Stimulated activated CD8-positive, alpha-beta memory T cell treated with anti-CD3 and anti-CD28 coated beads, Interleukin-15, amount 100 ng/mL, for 4 hours (primary cell): ENCODE measurements around the gene FBXO31.
"Not testable (repeated sequence)": the region's sequence is repeated elsewhere in the genome, so short reads cannot be mapped to it uniquely, and the experiment has no call there.

ENCODE experiments used
- DNase-seq, 2 donors: peaks; one replicate each; pipeline ENCODE4 v3.0.0-alpha.2; 2020; ENCODE audit warnings: low read depth in 2 of 2

FBXO31 gene

GRCh38 chr16:87411375-87412271 lies 28.0 kb upstream of the FBXO31 start:
- DNase-seq, result no peak

DNA sequence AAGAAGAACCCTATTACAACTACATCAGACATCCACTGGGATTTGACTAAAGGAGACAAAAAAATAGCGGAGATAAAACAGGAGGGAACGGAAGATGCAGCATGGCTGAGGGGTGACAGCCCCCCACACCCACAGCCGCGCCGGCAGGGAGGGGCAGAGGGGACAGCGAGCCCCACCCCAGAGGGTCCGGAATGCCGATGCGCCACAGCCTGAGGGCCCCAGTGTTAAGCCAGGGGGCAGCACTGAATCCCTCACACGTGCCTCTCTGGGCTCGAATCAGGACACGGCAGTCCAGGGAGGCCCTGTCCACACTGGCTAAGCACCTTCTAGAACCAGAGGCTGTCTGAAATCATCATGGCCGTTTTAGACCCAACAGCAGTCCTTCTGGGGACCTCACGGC lies 27.4 kb upstream of the FBXO31 start:
- DNase-seq, result no peak

- no peak for DNase-seq
Observed at GRCh38 chr16:87410530-87410929, 27.0 kb upstream of the FBXO31 start.

DNA sequence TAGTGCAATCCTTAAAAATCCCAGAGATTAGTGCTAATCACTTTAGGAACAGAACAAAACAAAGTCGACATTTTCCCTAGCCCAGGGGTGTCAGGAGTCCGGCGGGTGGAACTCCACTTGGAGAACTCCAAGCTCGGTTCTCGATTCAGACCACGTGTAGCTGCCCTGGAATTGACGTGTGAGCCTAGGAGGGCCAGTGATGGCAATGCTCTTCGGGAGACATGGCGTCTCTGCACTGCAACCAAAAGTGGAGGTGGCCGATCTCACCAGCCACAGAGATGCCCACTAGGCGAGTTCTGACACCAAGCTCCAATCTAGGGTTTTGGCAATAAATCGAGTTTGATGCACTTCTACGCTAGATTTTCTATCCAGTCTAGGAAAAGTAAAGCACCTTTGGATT lies 26.2 kb upstream of the FBXO31 start:
- DNase-seq, result no peak

GRCh38 chr16:87409153-87409552 lies 25.6 kb upstream of the FBXO31 start:
- no peak for DNase-seq

DNA sequence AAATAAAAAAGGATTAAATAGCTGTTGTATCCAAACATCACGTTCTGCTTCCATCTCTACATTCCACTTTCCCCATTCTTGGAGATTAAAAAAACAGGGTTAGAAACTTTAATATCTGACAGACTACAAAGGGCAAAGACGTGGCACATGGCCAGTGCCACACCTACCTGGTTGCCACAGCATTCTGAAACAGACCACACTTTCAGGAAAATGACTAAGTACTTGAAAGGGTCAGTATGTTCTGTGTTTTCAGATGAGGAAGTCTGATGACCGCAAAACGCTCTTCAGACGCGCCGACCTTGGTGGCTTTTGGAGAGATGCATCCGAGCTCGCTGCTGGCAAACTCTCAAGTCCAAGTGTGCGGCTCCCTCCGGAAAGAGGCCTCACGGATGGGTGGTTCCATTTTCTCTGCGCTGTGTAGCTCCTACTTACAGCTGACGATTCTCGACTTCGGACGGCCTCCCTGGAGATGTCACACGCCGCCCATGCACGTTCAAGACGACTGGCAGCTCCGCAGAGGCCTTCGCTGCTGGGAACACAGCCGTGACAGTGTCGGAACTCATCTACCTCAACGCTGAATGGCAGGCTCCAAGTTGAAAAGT lies 24.0 kb upstream of the FBXO31 start:
- DNase-seq, result no peak

DNA sequence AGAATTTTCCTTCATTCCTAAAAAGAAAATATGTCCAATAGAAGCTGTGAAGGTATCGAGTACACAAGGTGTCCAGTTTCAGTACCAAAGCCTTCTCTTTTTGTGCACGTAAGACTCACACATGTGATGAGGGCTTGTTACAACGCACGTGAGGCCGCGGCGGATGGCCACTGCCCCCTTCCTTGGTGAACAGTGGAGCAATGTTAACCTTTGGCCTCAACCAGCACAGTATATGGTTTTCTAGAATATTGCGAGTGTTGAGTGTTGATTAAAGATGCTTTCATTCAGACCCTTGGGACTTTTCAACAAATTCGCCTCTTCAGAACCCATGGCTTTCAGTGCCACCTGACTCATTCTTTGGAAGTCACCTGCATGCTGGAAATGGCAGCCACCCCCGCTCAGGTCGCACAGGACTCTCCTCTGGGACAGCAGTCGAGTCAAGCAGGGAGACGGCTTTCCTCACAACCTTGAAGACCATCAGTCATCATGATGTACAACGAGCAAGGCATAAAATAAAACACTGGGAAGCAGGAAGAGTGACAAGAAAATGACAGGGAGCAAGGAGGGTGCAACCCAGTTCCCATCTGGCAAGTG lies 23.0 kb upstream of the FBXO31 start:
- no peak for DNase-seq

DNA sequence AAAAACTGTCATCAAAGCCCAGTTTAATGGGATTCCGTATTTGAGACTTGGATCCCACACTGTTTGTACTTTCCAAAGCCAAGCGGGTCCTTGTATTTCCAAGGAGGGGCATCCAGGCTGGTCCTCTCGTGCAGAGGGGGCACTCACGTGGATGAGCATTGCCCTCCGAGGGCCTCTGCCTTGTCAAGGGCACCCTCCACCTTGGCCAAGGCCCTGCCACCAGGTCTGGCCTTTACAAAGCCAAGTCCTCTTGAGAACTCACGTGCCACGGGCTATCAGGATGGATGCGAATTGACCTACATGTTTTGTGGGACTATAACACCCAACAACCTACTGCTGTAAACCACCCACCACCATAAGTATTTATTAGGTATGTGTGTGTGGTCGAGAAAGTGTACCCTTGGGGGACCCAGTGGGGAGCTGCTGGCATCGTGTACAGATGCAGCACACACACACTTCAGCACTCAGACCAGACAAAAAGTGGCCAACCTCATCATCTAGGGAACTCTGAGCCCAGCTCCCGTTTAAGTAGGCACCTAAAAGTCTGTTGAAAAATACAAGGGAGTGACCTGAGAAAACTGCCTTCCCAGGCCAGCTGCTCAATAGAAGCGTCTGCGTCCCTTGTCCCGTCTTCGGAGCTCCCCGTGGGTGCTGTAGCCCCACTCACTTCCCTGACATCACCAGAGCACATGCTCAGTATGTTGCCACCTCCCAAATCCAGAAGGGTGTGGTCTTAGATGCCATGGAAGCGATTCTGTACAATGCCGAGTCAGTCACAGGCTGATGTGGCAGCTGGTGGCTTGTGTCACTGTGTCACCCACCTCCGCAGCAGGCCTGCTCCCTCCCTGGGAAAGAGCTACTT lies 21.4 kb upstream of the FBXO31 start:
- DNase-seq, result no peak

DNA sequence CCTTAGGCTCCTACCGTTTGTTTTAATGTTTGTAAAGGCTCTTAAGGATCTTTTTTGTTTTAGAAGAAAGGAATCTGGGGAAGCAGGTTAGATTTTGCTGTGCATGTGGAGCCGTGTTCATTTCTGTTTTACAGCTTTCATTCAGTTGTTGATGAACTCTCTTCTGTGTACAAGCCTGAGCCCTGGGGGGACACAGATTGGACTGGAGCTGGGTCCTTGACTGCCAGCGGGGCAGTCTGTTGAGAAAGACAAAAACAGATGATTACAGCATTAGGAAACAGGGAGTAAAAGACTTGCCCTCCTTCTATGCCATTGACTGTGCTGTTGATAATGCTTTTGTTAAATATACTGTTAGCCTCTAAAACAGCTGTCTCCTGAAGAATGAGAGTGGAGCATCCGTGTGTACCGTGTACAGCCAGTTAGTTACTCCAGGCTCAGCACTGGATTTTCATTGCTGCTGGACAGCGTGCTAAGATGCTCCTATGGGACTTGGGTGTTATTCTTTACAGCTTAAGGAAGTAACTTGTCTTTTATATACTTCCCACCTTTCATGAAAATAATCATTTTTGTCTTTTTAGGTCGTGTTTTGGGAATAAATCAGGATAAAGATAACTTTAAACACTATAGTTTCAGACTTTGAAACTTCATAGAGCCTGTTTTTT lies 11.7 kb upstream of the FBXO31 start:
- DNase-seq, result no peak

- DNase-seq, result no peak
Observed at GRCh38 chr16:87393680-87394055, 10.1 kb upstream of the FBXO31 start.

DNA sequence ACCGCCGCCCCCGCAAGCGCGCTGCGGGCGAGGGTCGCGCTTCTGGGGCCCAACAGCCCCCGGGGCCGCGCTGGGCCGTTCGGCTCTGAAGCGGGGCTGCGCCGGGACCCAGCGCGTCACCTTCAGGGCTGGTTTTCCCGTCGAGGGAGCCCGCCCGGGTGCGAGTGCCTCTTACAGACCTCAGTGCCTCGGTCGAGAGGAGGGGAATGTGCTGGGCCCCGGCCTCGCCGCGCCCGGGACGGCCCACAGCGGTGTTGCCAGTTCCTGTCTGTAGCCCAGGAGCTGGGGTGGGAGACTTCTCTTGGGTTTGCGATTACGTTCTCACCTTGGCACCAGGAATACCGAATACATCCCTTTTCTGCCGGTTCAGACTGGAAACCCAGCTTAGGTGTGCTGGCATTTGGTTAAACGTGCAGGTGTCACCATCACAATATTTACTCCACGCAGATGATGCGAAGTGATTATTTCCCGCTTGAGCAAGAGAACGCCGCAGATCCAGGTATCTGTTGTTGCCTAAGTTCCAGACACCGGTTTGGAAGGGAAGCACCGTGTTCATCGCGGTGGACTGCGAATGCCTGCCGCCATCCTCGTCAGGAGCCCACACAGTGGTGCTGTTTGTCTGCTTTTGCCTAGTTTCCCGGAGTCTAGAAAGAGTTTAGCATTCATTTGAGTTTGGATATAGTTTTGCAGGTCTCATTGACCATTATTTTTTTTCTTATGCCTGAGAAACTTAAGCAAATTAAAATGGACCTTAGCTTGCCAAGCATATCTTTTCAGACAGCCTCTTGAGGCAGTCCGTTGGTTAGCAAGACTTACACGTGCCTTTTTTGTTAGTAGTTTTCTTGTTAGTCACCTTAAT lies 9.5 kb upstream of the FBXO31 start:
- no peak for DNase-seq

- DNase-seq, result peak; percentile 90 to 99
Observed at GRCh38 chr16:87391950-87392820, 8.6 kb upstream of the FBXO31 start, which contains the start of gene MAP1LC3B. MAP1LC3B (plus strand) TSS chr16:87392336; CDS start chr16:87392428, 92 bp downstream.

DNA sequence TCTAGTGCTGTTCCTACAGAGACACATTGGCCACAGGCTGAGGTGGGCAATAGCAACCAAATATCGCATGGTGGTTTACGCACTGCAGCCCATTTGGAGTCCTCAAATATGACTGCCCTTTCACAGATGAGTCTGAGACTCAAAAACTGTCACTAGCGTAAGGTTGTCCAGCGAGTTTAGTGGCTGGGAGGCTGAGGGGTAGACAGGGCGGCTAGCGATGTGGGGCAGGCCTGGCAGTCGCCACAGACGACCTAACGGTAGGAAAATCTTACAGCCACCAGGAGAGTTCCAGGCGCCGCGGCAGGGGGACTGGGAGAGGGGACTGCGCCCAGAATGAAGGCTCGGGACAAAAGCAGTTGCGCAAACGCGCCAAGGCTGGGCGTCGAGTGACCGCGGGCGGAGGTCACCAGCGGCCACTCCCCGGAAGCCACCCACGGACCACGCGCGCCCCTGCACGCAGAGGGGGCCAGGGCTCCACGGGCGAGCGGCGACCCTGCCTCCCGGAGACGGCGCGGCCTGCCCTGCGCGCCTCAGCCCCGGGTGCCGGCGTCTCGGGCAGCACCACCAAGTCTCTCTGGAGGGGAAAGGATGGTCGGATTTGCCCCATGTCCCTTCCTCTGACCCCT lies 7.9 kb upstream of the FBXO31 start:
- no peak for DNase-seq

- DNase-seq, result no peak
Observed at GRCh38 chr16:87390641-87391323, 7.2 kb upstream of the FBXO31 start.

GRCh38 chr16:87389914-87390313 lies 6.3 kb upstream of the FBXO31 start:
- not testable (repeated sequence) for DNase-seq

GRCh38 chr16:87389245-87389644 lies 5.7 kb upstream of the FBXO31 start:
- no peak for DNase-seq

GRCh38 chr16:87388818-87389134 lies 5.2 kb upstream of the FBXO31 start:
- no peak for DNase-seq
